NCI-H1436 (cell line): ENCODE results near the gene AMBP.
"Not testable (repeated sequence)": the region's sequence is repeated elsewhere in the genome, so short reads cannot be mapped to it uniquely, and the experiment has no call there.

Experiments
- DNase-seq: peaks from one replicate; lab custom pipeline; 2025; lab: John Stamatoyannopoulos, UW

Gene AMBP

GRCh38 chr9:114050646-114051045 is 27.5 kb downstream of the AMBP start:
- DNase-seq, result no peak

GRCh38 chr9:114050226-114050568 is 27.9 kb downstream of the AMBP start:
- DNase-seq, result no peak

GRCh38 chr9:114049441-114050225 is 28.5 kb downstream of the AMBP start:
- no peak for DNase-seq

- no peak for DNase-seq
Observed at GRCh38 chr9:114048533-114049415, 29.3 kb downstream of the AMBP start.

- DNase-seq, result no peak
Observed at GRCh38 chr9:114047717-114048116, 30.4 kb downstream of the AMBP start.

GRCh38 chr9:114046875-114047274 is 31.2 kb downstream of the AMBP start:
- no peak for DNase-seq

- DNase-seq, result no peak
Observed at GRCh38 chr9:114046237-114046755, 31.8 kb downstream of the AMBP start.

GRCh38 chr9:114043660-114044059 is 34.4 kb downstream of the AMBP start:
- not testable (repeated sequence) for DNase-seq

- no peak for DNase-seq
Observed at GRCh38 chr9:114039484-114039883, 38.6 kb downstream of the AMBP start.

- no peak for DNase-seq
Observed at GRCh38 chr9:114038724-114039313, 39.3 kb downstream of the AMBP start.

GRCh38 chr9:114037961-114038723 is 40.0 kb downstream of the AMBP start:
- no peak for DNase-seq

- DNase-seq, result no peak
Observed at GRCh38 chr9:114037249-114037648, 40.9 kb downstream of the AMBP start.

- no peak for DNase-seq
Observed at GRCh38 chr9:114035845-114036801, 42.0 kb downstream of the AMBP start.

GRCh38 chr9:114035221-114035844 is 42.8 kb downstream of the AMBP start:
- no peak for DNase-seq

GRCh38 chr9:114034661-114035062 is 43.4 kb downstream of the AMBP start:
- DNase-seq, result no peak

GRCh38 chr9:114034196-114034595 is 43.9 kb downstream of the AMBP start:
- no peak for DNase-seq

- DNase-seq, result no peak
Observed at GRCh38 chr9:114033397-114034103, 44.5 kb downstream of the AMBP start.

GRCh38 chr9:114031948-114032840 is 45.9 kb downstream of the AMBP start:
- no peak for DNase-seq
